Upper lobe of left lung (tissue), 6 donors: ENCODE results near the gene NUP210. TPM values are rescaled to one million over a fixed set of nuclear protein-coding genes. Genes with fewer than 3 reads are reported as not detected.

Source experiments
- ATAC-seq, 2 donors: fragments of 200-7000 bp; cut with Tn5 transposase; one replicate each; pipeline ENCODE4 v1.9.1; 2022; ENCODE audit warnings: mild to moderate bottlenecking in 2 of 2, moderate library complexity in 2 of 2; ENCODE audit not compliant: low FRiP score in 2 of 2
- DNase-seq, 2 donors: peaks; one replicate each; pipeline ENCODE4 v3.0.0-alpha.2; 2019 to 2020
- H3K27ac ChIP-seq, 4 donors: fragments of 200-600 bp; sonication (generic); one replicate each; pipeline ENCODE4 v1.5.1; 2016 to 2019
- H3K27me3 ChIP-seq, 4 donors: fragments of 200-600 bp; sonication (generic); one replicate each; pipeline ENCODE4 v1.5.1; 2017 to 2019
- H3K36me3 ChIP-seq, 4 donors: fragments of 200-600 bp; sonication (generic); one replicate each; pipeline ENCODE4 v1.5.1; 2016 to 2019
- H3K4me1 ChIP-seq, 4 donors: fragments of 200-600 bp; sonication (generic); one replicate each; pipeline ENCODE4 v1.5.1; 2018 to 2019
- H3K4me3 ChIP-seq, 4 donors: fragments of 200-600 bp; sonication (generic); one replicate each; pipeline ENCODE4 v1.5.1; 2017 to 2019; ENCODE audit warnings: mild to moderate bottlenecking in 2 of 4, moderate library complexity in 1 of 4
- H3K9me3 ChIP-seq, 4 donors: fragments of 200-600 bp; sonication (generic); one replicate each; pipeline ENCODE4 v1.5.1; 2018 to 2019
- CTCF ChIP-seq, 6 experiments: fragments of 450-650 bp in 4 of 6; fragments of 200-600 bp in 2 of 6; sonication (generic) in 2 of 6; IDR thresholded peaks; one replicate each; pipeline ENCODE4 v1.5.1; 2016 to 2019; ENCODE audit warnings: antibody characterized with exemption in 6 of 6
- EP300 ChIP-seq, 4 donors: sonication (generic); formaldehyde crosslinking; IDR thresholded peaks; one replicate each; pipeline ENCODE4 v1.5.1; 2017; ENCODE audit warnings: antibody characterized with exemption in 4 of 4, control low read depth in 2 of 4
- POLR2A ChIP-seq, 4 donors: fragments of 450-650 bp; IDR thresholded peaks; one replicate each; pipeline ENCODE4 v1.5.1; 2016 to 2017; ENCODE audit warnings: antibody characterized with exemption in 4 of 4, mild to moderate bottlenecking in 2 of 4
- POLR2AphosphoS5 ChIP-seq, 2 donors: sonication (generic); formaldehyde crosslinking; IDR thresholded peaks; one replicate each; pipeline ENCODE4 v1.5.1; 2017; ENCODE audit warnings: antibody characterized with exemption in 2 of 2
- WGBS, 2 donors: methylation state at CpG; one replicate each; pipeline ENCODE4 v1.1.5; 2017 to 2018; 5-methylcytosine and 5-hydroxymethylcytosine counted together
- total RNA-seq, 6 donors: library from RNA; depleted of rRNA in 4 of 6; stranded (reverse); fragments of >200 nt in 4 of 6; gene quantifications; one replicate each; pipeline versions ENCODE4 v1.1.0 to v1.2.1, GENCODE V29; 2016 to 2021
- donor health status: DM: no; HTN: no; CAD: no; lungs with moderate emphysema.
- donor health status: DM: no; HTN: yes; CAD: no; lungs with severe emphysema.

NUP210 gene
- total RNA-seq, 6 donors from 2014 or later, result 14.6 to 23.0 (median 20.8) TPM

GRCh38 chr3:13376091-13376490, 44.0 kb downstream of the NUP210 start:
- Histone ChIP-seq H3K36me3 (peaks cover 2 to 50% (median 31%) of the 10 kb centered on the region in 4 donors), H3K27me3 (no peaks in the 10 kb centered on the region), H3K4me3 (no peak overlapping the region), H3K9me3 (no peaks in the 10 kb centered on the region), H3K27ac (no peak overlapping the region), H3K4me1 (no peaks in the 10 kb centered on the region)
- no peak for TF ChIP-seq POLR2A (IDR thresholded peaks at IDR 0.05)
- TF ChIP-seq CTCF (IDR thresholded peaks at IDR 0.05), result no peak
- TF ChIP-seq EP300 (IDR thresholded peaks at IDR 0.05), result no peak
- TF ChIP-seq POLR2AphosphoS5 (IDR thresholded peaks at IDR 0.05), result no peak
- DNase-seq (no peak), ATAC-seq (no peak)
- 96 to 97% methylated on average over 9 of the region's 9 CpGs for WGBS, 2 donors

GRCh38 chr3:13375464-13375863, 44.7 kb downstream of the NUP210 start:
- Histone ChIP-seq H3K9me3 (no peaks in the 10 kb centered on the region), H3K4me1 (no peaks in the 10 kb centered on the region), H3K4me3 (no peak overlapping the region), H3K27me3 (no peaks in the 10 kb centered on the region), H3K27ac (no peak overlapping the region), H3K36me3 (peaks cover 2 to 56% (median 34%) of the 10 kb centered on the region in 4 donors)
- TF ChIP-seq POLR2A (IDR thresholded peaks at IDR 0.05) (no peak), CTCF (IDR thresholded peaks at IDR 0.05) (no peak), POLR2AphosphoS5 (IDR thresholded peaks at IDR 0.05) (no peak), EP300 (IDR thresholded peaks at IDR 0.05) (no peak)
- DNase-seq (no peak), ATAC-seq (no peak)
- 89 to 94% methylated on average over 10 of the region's 10 CpGs for WGBS, 2 donors

- Histone ChIP-seq H3K36me3 (peaks cover 2 to 50% (median 34%) of the 10 kb centered on the region in 4 donors), H3K4me1 (no peaks in the 10 kb centered on the region), H3K9me3 (no peaks in the 10 kb centered on the region), H3K27me3 (no peaks in the 10 kb centered on the region), H3K4me3 (no peak overlapping the region), H3K27ac (no peak overlapping the region)
- DNase-seq (no peak), ATAC-seq (no peak)
- TF ChIP-seq EP300 (IDR thresholded peaks at IDR 0.05) (no peak), POLR2AphosphoS5 (IDR thresholded peaks at IDR 0.05) (no peak), POLR2A (IDR thresholded peaks at IDR 0.05) (no peak)
- WGBS, 2 donors, result 92 to 93% methylated on average over 13 of the region's 13 CpGs
Measured at GRCh38 chr3:13373975-13374586, 46.0 kb downstream of the NUP210 start.

- Histone ChIP-seq H3K9me3 (no peaks in the 10 kb centered on the region), H3K36me3 (peaks cover 2 to 50% (median 27%) of the 10 kb centered on the region in 4 donors), H3K27ac (no peak overlapping the region), H3K4me3 (no peak overlapping the region), H3K27me3 (no peaks in the 10 kb centered on the region), H3K4me1 (no peaks in the 10 kb centered on the region)
- no peak for TF ChIP-seq POLR2A (IDR thresholded peaks at IDR 0.05)
- no peak for TF ChIP-seq CTCF (IDR thresholded peaks at IDR 0.05)
- no peak for TF ChIP-seq POLR2AphosphoS5 (IDR thresholded peaks at IDR 0.05)
- TF ChIP-seq EP300 (IDR thresholded peaks at IDR 0.05), result no peak
- WGBS, 2 donors, result 93 to 96% methylated on average over 5 to 8 of the region's 8 CpGs
- DNase-seq, result no peak
- ATAC-seq, result no peak
Measured at GRCh38 chr3:13372656-13373055, 47.5 kb downstream of the NUP210 start.

DNA sequence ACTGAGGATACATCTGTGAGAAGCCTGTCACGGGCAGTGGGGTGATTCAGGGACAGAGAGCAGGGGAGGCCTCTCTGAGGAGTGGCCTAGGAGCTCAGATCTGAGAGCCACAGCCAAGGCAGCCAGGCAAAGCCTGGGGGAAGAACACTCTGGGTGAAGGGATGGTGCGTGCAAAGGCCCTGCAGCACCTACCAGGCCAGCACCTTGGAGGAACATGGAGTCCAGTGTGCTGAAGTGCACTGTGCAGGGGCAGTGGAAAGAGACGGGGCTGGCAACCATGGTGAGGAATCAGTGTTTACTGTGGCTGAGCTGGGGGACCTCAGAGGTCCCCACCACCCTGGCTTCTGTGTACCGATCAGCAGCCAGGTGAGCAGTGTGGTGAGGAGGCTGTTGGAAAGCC, 48.0 kb downstream of the NUP210 start:
- 87 to 93% methylated on average over 4 of the region's 4 CpGs for WGBS, 2 donors
- no peak for DNase-seq
- ATAC-seq, result no peak
- Histone ChIP-seq H3K4me3 (no peak overlapping the region), H3K27me3 (no peaks in the 10 kb centered on the region), H3K36me3 (peaks cover 2 to 48% (median 26%) of the 10 kb centered on the region in 4 donors), H3K9me3 (no peaks in the 10 kb centered on the region), H3K27ac (no peak overlapping the region), H3K4me1 (no peaks in the 10 kb centered on the region)
- TF ChIP-seq POLR2AphosphoS5 (IDR thresholded peaks at IDR 0.05), result no peak
- TF ChIP-seq CTCF (IDR thresholded peaks at IDR 0.05), result no peak
- no peak for TF ChIP-seq POLR2A (IDR thresholded peaks at IDR 0.05)
- TF ChIP-seq EP300 (IDR thresholded peaks at IDR 0.05), result no peak
